ENCODE data around the gene SLC6A1.

GRCh38 chr3:10973046-10973595, 19.4 kb upstream of the SLC6A1 start:
- TF ChIP-seq GATA3 (IDR thresholded peaks at IDR 0.05; ENCODE audit: low read depth, low read length) (no peak), GATA2 (IDR thresholded peaks at IDR 0.05; ENCODE audit: low read depth, low read length) (no peak)
